Measurements from ENCODE around the gene MBD5.

GRCh38 chr2:148067801-148068200, 46.9 kb downstream of the MBD5 start:
- no peak for TF ChIP-seq CTCF (IDR thresholded peaks at IDR 0.05)
- TF ChIP-seq POLR2A (IDR thresholded peaks at IDR 0.05) = no peak
